Activated naive CD4-positive, alpha-beta T cell treated with anti-CD3 and anti-CD28 coated beads for 36 hours (primary cell): ENCODE measurements around the gene UBE2E2. TPM values are rescaled to one million over a fixed set of nuclear protein-coding genes. Genes with fewer than 3 reads are reported as not detected.
"Not testable (repeated sequence)": the region's sequence is repeated elsewhere in the genome, so short reads cannot be mapped to it uniquely, and the experiment has no call there.

Source experiments
- CTCF ChIA-PET: fragments of 350-600 bp; sonication (Branson Sonifier 250); formaldehyde crosslinking; loops from one replicate; lab custom pipeline; 2021; ENCODE audit warnings: antibody characterized with exemption; lab: Charles Lee
- DNase-seq: peaks from one replicate; pipeline ENCODE4 v3.0.0-alpha.2; 2020
- H3K27ac Mint-ChIP-seq: one replicate; pipeline ENCODE4 v1.8.0; 2021; ENCODE audit warnings: mild to moderate bottlenecking, mixed read lengths
- H3K27me3 Mint-ChIP-seq: one replicate; pipeline ENCODE4 v1.8.0; 2021; ENCODE audit warnings: low read depth, mixed read lengths
- H3K36me3 Mint-ChIP-seq: one replicate; pipeline ENCODE4 v1.8.0; 2021; ENCODE audit warnings: low read depth, mixed read lengths
- H3K4me1 Mint-ChIP-seq: one replicate; pipeline ENCODE4 v1.8.0; 2021; ENCODE audit warnings: low read depth, mixed read lengths
- H3K4me3 Mint-ChIP-seq: one replicate; pipeline ENCODE4 v1.8.0; 2021; ENCODE audit warnings: mild to moderate bottlenecking, moderate library complexity, mixed read lengths
- H3K9me3 Mint-ChIP-seq: one replicate; pipeline ENCODE4 v1.8.0; 2021; ENCODE audit warnings: mixed read lengths
- intact Hi-C: fragments of 100-400 bp; cut with micrococcal nuclease; formaldehyde crosslinking; loops from one replicate; pipeline ENCODE4 v1.15.1; 2023
- total RNA-seq, 2 experiments: library from RNA; stranded (reverse); gene quantifications; one replicate each; pipeline ENCODE4 v1.2.3, GENCODE V29; 2021

Gene UBE2E2
- total RNA-seq, 2 experiments from 2014 or later: 11.6 to 14.0 TPM

DNA sequence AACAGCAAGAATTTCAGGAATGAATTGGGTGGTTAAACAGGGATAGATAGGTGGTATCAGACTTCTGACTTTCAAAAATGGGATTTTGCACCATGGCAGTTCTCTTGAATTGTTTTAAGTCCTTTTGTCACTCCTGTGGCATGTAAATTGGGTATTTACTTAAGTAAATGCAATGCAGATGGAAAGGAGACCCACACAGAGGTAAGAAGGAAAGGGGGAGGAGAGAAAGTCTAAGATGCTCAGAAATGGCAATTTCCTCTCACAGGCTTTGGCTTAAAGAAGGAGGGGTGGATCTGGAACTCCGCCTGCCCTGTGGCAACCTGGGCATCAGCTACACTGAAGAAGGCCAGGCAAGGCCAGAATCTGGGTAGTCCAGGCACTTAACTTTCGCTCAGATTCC is 405.5 kb downstream of the UBE2E2 start:
- Mint-ChIP-seq H3K27ac (no peak overlapping the region), H3K27me3 (no peaks in the 10 kb centered on the region), H3K4me1 (no peaks in the 10 kb centered on the region), H3K9me3 (no peaks in the 10 kb centered on the region), H3K4me3 (no peak overlapping the region), H3K36me3 (no peaks in the 10 kb centered on the region)
- CTCF ChIA-PET: no interaction called here
- no peak for DNase-seq
- intact Hi-C loops: no loop called here

GRCh38 chr3:23611737-23612295 is 408.7 kb downstream of the UBE2E2 start:
- Mint-ChIP-seq H3K4me1 (peaks cover 4% of the 10 kb centered on the region), H3K9me3 (peaks cover 3% of the 10 kb centered on the region), H3K27ac (no peak overlapping the region), H3K4me3 (no peak overlapping the region), H3K36me3 (peaks cover 2% of the 10 kb centered on the region), H3K27me3 (no peaks in the 10 kb centered on the region)
- CTCF ChIA-PET: no interaction called here
- no peak for DNase-seq
- intact Hi-C loops: no loop called here

- no peak overlapping the region for H3K27ac Mint-ChIP-seq
- peaks cover 3% of the 10 kb centered on the region for H3K9me3 Mint-ChIP-seq
- no peak overlapping the region for H3K4me3 Mint-ChIP-seq
- intact Hi-C loops: no loop called here
- no peak for DNase-seq
- H3K27me3 Mint-ChIP-seq: no peaks in the 10 kb centered on the region
- CTCF ChIA-PET: no interaction called here
- peaks cover 9% of the 10 kb centered on the region for H3K4me1 Mint-ChIP-seq
- H3K36me3 Mint-ChIP-seq: peaks cover 5% of the 10 kb centered on the region
These were observed 409.3 kb downstream of the UBE2E2 start for GRCh38 chr3:23612296-23612891.

DNA sequence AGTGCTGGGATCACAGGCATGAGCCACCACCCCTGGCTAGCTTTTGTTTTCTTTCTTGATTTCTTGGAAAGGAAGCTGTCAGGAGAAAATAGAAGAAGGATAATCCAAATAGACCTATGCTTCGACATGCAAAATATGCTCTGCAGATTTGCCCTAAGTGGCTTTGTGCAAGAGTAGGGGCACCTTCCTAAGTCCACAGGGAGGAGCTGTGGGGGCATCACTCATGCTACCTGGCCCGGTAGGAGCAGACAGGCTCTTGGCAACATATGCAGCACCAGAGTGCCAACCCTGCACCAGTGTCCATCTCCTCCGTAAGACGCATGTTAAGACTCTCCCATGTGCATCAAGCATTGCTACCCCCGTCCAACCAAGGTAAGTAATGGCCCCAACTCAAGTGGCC is 411.9 kb downstream of the UBE2E2 start:
- H3K27me3 Mint-ChIP-seq: no peaks in the 10 kb centered on the region
- peaks cover 5% of the 10 kb centered on the region for H3K36me3 Mint-ChIP-seq
- H3K9me3 Mint-ChIP-seq: peaks cover 12% of the 10 kb centered on the region
- CTCF ChIA-PET: no interaction called here
- peaks cover 12% of the 10 kb centered on the region for H3K4me1 Mint-ChIP-seq
- intact Hi-C loops: no loop called here
- no peak for DNase-seq
- H3K27ac Mint-ChIP-seq: no peak overlapping the region
- no peak overlapping the region for H3K4me3 Mint-ChIP-seq

DNA sequence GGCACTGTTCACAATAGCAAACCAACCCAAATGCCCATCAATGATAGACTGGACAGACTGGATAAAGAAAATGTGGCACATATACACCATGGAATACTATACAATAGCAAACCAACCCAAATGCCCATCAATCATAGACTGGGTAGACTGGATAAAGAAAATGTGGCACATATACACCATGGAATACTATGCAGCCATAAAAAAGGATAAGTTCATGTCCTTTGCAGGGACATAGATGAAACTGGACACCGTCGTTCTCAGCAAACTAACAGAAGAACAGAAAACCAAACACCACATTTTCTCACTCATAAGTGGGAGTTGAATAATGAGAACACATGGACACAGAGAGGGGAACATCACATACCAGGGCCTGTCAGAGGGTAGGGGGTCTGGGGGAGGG is 415.3 kb downstream of the UBE2E2 start:
- H3K36me3 Mint-ChIP-seq, H3K27me3 Mint-ChIP-seq, H3K27ac Mint-ChIP-seq, intact Hi-C loops, H3K4me3 Mint-ChIP-seq, CTCF ChIA-PET, DNase-seq: not testable (repeated sequence)
- Mint-ChIP-seq H3K9me3 (peaks cover 12% of the 10 kb centered on the region), H3K4me1 (peaks cover 12% of the 10 kb centered on the region)

DNA sequence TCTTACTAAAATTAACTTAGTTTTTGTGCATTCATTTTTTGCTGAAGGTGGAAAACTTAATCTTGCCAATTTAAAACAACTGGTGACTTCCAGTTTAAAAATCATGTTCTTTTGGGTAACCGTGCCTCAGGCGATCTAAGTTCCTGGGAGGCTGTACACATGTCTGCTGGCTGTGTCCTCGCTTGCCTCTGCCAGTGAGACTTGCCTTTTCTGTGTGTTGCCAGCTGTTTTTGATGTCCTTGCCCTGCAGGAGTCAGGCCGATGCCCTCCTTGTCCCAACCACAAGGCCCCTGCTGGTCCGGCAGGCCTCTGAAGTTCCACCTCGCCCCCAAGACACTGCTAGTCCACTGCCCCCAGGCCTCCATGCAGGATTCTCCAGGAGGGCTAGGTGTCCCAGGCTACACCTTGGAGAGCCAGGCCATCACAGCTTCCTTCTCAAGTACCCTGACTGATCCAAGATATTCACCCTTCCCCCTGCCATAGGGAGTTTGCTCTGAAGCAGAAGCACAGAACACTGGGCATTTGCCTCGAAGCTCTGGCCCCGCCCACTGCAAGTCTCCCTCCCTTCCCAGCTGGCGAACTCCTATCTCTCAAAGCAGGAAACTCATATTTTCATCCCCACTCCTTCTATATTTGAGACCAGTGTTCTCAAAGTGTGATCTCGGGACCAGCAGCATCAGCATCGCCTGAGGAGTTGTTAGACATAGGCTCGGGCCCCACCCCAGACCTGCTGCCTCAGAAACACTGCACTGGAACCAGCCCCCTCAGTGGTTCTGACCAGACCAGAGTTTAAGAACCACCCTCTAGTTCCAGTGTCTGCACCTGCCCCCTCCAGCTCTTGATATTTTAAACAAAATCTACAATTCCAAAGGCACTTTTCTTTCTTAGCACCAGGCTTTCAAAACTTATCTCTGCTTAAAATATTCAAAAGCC is 416.8 kb downstream of the UBE2E2 start:
- intact Hi-C loops: no loop called here
- Mint-ChIP-seq H3K9me3 (peaks cover 19% of the 10 kb centered on the region), H3K4me1 (peaks cover 12% of the 10 kb centered on the region), H3K27me3 (peaks cover 3% of the 10 kb centered on the region), H3K27ac (no peak overlapping the region), H3K4me3 (no peak overlapping the region), H3K36me3 (peaks cover 5% of the 10 kb centered on the region)
- CTCF ChIA-PET: no interaction called here
- DNase-seq: no peak

GRCh38 chr3:23620638-23621015 is 417.5 kb downstream of the UBE2E2 start:
- CTCF ChIA-PET: no interaction called here
- Mint-ChIP-seq H3K9me3 (peaks cover 19% of the 10 kb centered on the region), H3K4me3 (no peak overlapping the region), H3K27ac (no peak overlapping the region), H3K27me3 (peaks cover 3% of the 10 kb centered on the region), H3K36me3 (peaks cover 5% of the 10 kb centered on the region), H3K4me1 (peaks cover 12% of the 10 kb centered on the region)
- no peak for DNase-seq
- intact Hi-C loops: no loop called here

GRCh38 chr3:23623844-23624243 is 420.7 kb downstream of the UBE2E2 start:
- H3K27me3 Mint-ChIP-seq: peaks cover 9% of the 10 kb centered on the region
- CTCF ChIA-PET: no interaction called here
- no peak for DNase-seq
- no peak overlapping the region for H3K4me3 Mint-ChIP-seq
- intact Hi-C loops: no loop called here
- no peak overlapping the region for H3K27ac Mint-ChIP-seq
- peaks cover 9% of the 10 kb centered on the region for H3K9me3 Mint-ChIP-seq
- H3K36me3 Mint-ChIP-seq: no peaks in the 10 kb centered on the region
- no peaks in the 10 kb centered on the region for H3K4me1 Mint-ChIP-seq

DNA sequence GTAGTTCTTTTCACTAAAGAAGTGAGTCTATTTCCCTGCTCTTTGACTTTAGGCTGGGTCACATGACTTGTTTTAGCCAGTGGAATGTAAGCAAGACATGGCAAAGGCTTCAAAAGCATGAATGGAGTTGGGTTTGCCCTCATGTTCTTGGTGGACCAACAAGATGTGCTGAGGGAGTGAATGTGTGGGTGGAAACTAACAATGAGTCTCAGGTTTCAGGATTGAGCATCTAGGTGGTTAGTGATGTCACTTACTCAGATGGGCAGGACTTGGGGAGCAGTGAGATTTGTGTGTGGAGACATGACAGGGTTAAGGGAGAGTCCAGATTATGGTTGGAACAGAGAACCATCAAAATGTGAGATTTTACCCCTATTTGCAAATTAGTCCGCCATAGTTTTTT is 421.2 kb downstream of the UBE2E2 start:
- Mint-ChIP-seq H3K9me3 (peaks cover 9% of the 10 kb centered on the region), H3K4me3 (no peak overlapping the region), H3K27ac (no peak overlapping the region), H3K36me3 (no peaks in the 10 kb centered on the region), H3K27me3 (peaks cover 11% of the 10 kb centered on the region), H3K4me1 (no peaks in the 10 kb centered on the region)
- DNase-seq: no peak
- CTCF ChIA-PET: no interaction called here
- intact Hi-C loops: no loop called here

DNA sequence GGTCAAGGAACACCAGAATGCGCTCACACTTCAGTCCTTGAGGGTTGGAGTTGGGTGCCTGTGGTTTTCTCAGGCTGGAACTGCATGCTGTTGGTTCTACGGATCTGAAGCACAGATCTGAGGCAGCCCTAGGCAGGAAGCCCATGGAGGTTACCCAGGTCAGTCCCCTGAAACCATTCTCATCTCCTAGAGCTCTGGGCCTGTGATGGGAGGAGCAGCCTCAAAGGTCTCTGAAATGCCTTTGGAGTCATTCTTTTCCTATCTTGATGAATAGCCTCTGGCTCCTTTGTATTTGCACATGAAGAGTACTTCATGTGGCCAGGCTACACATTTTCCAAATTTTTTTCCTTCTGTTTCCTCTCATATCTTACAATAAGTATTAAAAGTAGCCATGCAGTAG is 423.3 kb downstream of the UBE2E2 start:
- Mint-ChIP-seq H3K4me1 (no peaks in the 10 kb centered on the region), H3K27ac (no peak overlapping the region), H3K36me3 (no peaks in the 10 kb centered on the region), H3K4me3 (no peak overlapping the region), H3K9me3 (peaks cover 9% of the 10 kb centered on the region), H3K27me3 (peaks cover 11% of the 10 kb centered on the region)
- CTCF ChIA-PET: no interaction called here
- DNase-seq: no peak
- intact Hi-C loops: no loop called here

- no peak overlapping the region for H3K4me3 Mint-ChIP-seq
- H3K27me3 Mint-ChIP-seq: peaks cover 11% of the 10 kb centered on the region
- H3K4me1 Mint-ChIP-seq: no peaks in the 10 kb centered on the region
- H3K27ac Mint-ChIP-seq: no peak overlapping the region
- intact Hi-C loops: no loop called here
- no peaks in the 10 kb centered on the region for H3K36me3 Mint-ChIP-seq
- H3K9me3 Mint-ChIP-seq: peaks cover 7% of the 10 kb centered on the region
- DNase-seq: no peak
- CTCF ChIA-PET: interaction anchor here (0.6 kb wide), 1 partner anchor 613 kb away, joined by 5 read pairs; no protein-coding TSS in a partner anchor
These were observed 426.2 kb downstream of the UBE2E2 start for GRCh38 chr3:23629181-23629894.

GRCh38 chr3:23633261-23633960 is 430.3 kb downstream of the UBE2E2 start:
- no peak overlapping the region for H3K4me3 Mint-ChIP-seq
- no peaks in the 10 kb centered on the region for H3K4me1 Mint-ChIP-seq
- CTCF ChIA-PET: no interaction called here
- H3K9me3 Mint-ChIP-seq: no peaks in the 10 kb centered on the region
- intact Hi-C loops: no loop called here
- no peaks in the 10 kb centered on the region for H3K36me3 Mint-ChIP-seq
- DNase-seq: no peak
- peaks cover 6% of the 10 kb centered on the region for H3K27me3 Mint-ChIP-seq
- no peak overlapping the region for H3K27ac Mint-ChIP-seq
